ENCODE results near the gene MORN1.

MORN1 gene

DNA sequence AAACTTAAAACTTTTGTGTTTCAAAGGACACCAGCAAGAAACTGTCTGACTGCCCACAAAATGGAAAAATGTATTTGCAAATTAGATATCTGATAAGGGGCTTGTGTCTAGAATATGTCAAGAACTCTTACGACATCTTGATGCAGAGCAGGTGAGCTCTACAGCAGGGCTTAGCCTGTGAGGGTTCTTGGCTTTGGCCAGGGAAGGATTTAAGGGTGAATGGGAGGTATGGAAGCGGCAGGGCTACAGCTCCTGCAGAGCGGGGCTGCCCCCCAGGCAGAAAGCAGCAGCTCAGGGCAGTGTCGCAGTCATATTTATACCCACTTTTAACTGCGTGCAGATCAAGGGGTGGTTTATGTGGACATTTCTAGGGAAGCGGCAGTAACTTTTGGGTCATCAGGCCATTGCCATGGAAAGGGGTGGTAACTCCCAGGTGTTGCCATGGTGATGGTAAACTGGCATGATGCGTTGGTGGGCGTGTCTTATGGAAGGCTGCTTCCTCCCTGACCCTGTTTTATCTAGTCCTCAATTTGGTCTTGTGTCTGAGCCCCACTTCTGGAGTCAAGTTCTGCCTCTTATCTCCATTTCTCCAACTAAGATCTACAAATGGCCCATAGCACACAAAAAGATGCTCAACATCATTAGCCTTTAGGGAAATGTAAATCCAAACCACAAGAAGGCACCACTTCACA, 23.2 kb downstream of the MORN1 start:
- no peak for DNase-seq

- DNase-seq = no peak
These were observed 27.4 kb downstream of the MORN1 start for GRCh38 chr1:2363847-2364513.

- no peak for DNase-seq
These were observed 30.6 kb downstream of the MORN1 start for GRCh38 chr1:2360588-2361364.

GRCh38 chr1:2358651-2359640, 32.4 kb downstream of the MORN1 start:
- DNase-seq = no peak

- no peak for DNase-seq
These were observed 33.3 kb downstream of the MORN1 start for GRCh38 chr1:2358072-2358471.

- DNase-seq = no peak
These were observed 34.2 kb downstream of the MORN1 start for GRCh38 chr1:2356911-2357845.

DNA sequence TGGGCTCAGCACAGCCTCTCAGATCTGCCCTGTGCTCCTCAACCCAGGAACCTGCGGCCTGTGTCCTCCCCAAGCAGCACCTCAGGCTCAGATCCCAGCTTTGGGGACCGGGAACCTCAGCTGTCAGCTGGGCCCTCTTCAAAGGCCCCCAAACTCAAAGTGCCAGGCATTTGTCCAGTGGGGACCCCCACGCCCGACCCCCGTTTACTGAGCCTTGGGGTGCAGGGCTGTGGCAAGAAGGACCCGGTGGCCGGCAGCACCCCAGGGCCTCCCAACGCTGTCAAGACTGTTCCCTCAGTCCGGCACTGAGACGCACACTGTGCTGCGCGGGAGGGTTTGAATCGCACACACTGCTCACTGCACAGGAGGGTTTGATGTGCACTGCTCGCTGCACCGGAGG, 35.0 kb downstream of the MORN1 start:
- DNase-seq = no peak

- no peak for DNase-seq
These were observed 35.7 kb downstream of the MORN1 start for GRCh38 chr1:2355373-2356261.

GRCh38 chr1:2354511-2355372, 36.6 kb downstream of the MORN1 start:
- no peak for DNase-seq

DNA sequence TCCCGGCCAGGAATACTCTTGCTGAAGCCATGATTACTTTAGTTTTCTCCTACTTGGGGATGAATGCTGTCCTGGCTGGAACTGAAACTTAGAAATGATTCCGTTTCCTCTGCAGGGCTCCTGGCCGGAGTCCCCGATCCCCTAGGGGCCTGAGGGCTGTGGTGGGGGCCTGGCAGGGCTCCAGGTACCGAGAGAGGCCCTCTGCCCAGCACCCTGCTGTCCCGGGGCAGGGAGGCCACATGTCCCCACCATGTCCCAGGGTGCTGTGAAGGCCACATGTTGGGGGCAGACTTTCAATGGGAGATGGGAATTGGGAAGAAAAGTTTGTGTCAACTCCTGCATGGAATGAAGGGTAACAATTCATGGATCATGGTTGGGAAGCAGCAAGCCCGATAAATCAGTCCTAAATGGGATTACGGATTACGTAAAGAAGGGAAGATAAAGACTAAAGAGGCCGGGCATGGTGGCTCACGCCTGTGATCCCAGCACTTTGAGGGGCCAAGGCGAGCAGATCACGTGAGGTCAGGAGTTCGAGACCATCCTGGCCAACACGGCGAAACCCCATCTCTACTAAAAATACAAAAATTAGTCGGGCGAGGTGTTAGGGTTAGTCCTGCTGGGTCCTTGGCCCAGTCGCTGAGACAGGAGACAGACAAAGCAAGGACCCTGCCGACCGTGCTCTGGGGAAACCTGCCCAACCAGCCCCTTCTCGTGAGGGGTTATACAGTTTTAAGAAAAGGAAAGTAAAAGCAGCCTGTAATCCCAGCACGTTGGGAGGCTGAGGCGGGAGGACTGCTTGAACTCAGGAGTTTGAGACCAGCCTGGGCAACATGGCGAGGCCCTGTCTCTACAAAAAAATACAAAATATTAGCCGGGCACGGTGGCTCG, 37.6 kb downstream of the MORN1 start:
- DNase-seq = no peak

- no peak for DNase-seq
These were observed 38.3 kb downstream of the MORN1 start for GRCh38 chr1:2352897-2353550.

DNA sequence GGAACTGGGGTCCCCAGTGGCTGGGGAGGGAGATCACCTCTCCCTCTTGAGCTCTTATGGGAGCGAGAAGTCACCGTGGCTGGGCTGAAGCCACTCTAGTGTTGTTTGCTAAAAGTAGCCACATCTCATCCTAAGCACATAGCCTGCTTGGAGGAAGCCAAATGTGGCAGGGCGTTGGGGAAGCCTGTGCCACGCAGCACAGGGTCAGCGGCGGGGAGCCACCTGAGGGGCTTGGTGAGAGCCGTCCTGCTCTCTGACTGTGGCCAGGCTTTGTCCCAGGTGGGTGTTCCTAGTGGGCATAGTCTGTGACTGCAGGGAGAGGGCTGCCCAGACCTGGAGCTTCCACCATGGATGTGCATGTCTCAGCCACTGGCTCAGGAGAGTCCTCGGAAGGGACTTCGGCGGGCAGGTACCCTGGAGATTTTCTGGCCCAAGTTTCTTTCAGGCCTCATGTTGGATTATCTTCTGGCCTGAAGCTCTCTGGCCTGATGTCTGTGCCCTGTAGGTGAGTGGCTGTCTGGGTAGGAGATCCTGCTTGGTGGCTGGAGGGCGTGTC, 38.9 kb downstream of the MORN1 start:
- no peak for DNase-seq

DNA sequence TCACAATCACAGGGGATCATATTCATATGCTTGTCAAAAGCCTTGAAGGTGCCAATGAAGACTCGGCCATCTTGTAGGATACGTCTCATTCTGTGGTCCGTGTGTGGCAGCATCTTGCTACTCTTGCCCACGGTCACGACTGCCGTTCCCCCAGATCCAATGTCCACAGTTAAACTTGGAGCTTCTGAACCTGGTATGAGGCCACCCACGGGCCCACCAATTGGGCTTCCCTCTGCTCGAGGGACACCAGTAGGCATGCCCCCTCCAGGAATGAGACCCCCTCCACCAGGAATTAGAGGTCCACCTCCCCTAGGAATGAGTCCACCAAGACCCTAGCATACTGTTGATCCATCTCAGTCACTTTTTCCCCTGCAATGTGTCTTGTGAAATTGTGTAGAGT, 39.6 kb downstream of the MORN1 start:
- DNase-seq = no peak

GRCh38 chr1:2350911-2351655, 40.3 kb downstream of the MORN1 start:
- no peak for DNase-seq

GRCh38 chr1:2350501-2350900, 40.9 kb downstream of the MORN1 start:
- DNase-seq = no peak

- no peak for DNase-seq
These were observed 41.5 kb downstream of the MORN1 start for GRCh38 chr1:2349806-2350205.

All from DMS 273 treated with DMSO at 0.1 percent for 48 hours (cell line).